Activated CD4-positive, alpha-beta T cell treated with anti-CD3 and anti-CD28 coated beads, Interleukin-2, amount 10 ng/mL, durations not matched to agents 7 days and 5 days (primary cell): ENCODE data around the gene MCM3AP. TPM values are rescaled to one million over a fixed set of nuclear protein-coding genes. Genes with fewer than 3 reads are reported as not detected.

ENCODE experiments used
- CTCF ChIA-PET: fragments of 350-600 bp; sonication (Branson Sonifier 250); formaldehyde crosslinking; loops from one replicate; lab custom pipeline; 2021; ENCODE audit warnings: antibody characterized with exemption; lab: Charles Lee
- POLR2A ChIA-PET: fragments of 350-600 bp; sonication (Branson Sonifier 250); formaldehyde crosslinking; loops from one replicate; lab custom pipeline; 2021; ENCODE audit warnings: antibody characterized with exemption; lab: Charles Lee
- DNase-seq: peaks from one replicate; pipeline ENCODE4 v3.0.0-alpha.2; 2020
- H3K27ac Mint-ChIP-seq: one replicate; pipeline ENCODE4 v1.8.0; 2021; ENCODE audit warnings: mild to moderate bottlenecking, moderate library complexity, mixed read lengths
- H3K27me3 Mint-ChIP-seq: one replicate; pipeline ENCODE4 v1.8.0; 2021; ENCODE audit warnings: mixed read lengths
- H3K36me3 Mint-ChIP-seq: one replicate; pipeline ENCODE4 v1.8.0; 2021; ENCODE audit warnings: low read depth, mixed read lengths
- H3K4me1 Mint-ChIP-seq: one replicate; pipeline ENCODE4 v1.8.0; 2021; ENCODE audit warnings: mixed read lengths
- H3K4me3 Mint-ChIP-seq: one replicate; pipeline ENCODE4 v1.8.0; 2021; ENCODE audit warnings: mild to moderate bottlenecking, moderate library complexity, mixed read lengths
- H3K9me3 Mint-ChIP-seq: one replicate; pipeline ENCODE4 v1.8.0; 2021; ENCODE audit warnings: mixed read lengths
- total RNA-seq, 2 experiments: library from RNA; stranded (reverse); gene quantifications; one replicate each; pipeline ENCODE4 v1.2.3, GENCODE V29; 2021

The MCM3AP gene
- total RNA-seq, 2 experiments from 2014 or later = 94.5 to 118 TPM

- CTCF ChIA-PET = interaction anchor here (0.8 kb wide), 1 partner anchor 11 kb away, joined by 3 read pairs; no protein-coding TSS in a partner anchor
- H3K36me3 Mint-ChIP-seq = peaks cover 71% of the 10 kb centered on the region
These were observed 28.9 kb downstream of the MCM3AP start for GRCh38 chr21:46256501-46256994.

GRCh38 chr21:46255758-46256337, 29.6 kb downstream of the MCM3AP start:
- ChIA-PET POLR2A (no interaction called here), CTCF (no interaction called here)
- H3K4me1 Mint-ChIP-seq = peaks cover 29% of the 10 kb centered on the region
- peaks cover 7% of the 10 kb centered on the region for H3K9me3 Mint-ChIP-seq
- DNase-seq = no peak
- no peaks in the 10 kb centered on the region for H3K27me3 Mint-ChIP-seq
- peaks cover 73% of the 10 kb centered on the region for H3K36me3 Mint-ChIP-seq
- H3K27ac Mint-ChIP-seq = no peak overlapping the region
- H3K4me3 Mint-ChIP-seq = no peak overlapping the region

More at GRCh38 chr21:46256501-46256994, 28.9 kb downstream of the MCM3AP start:
- POLR2A ChIA-PET = no interaction called here
- no peak overlapping the region for H3K4me3 Mint-ChIP-seq
- H3K27me3 Mint-ChIP-seq = no peaks in the 10 kb centered on the region
- DNase-seq = no peak
- peaks cover 7% of the 10 kb centered on the region for H3K9me3 Mint-ChIP-seq
- no peak overlapping the region for H3K27ac Mint-ChIP-seq
- peaks cover 24% of the 10 kb centered on the region for H3K4me1 Mint-ChIP-seq

- peak overlapping the region; percentile 83 for H3K27ac Mint-ChIP-seq
- ChIA-PET CTCF (interaction anchor here (1.2 kb wide), 1 partner anchor 39 kb away, joined by 3 read pairs; no protein-coding TSS in a partner anchor), POLR2A (no interaction called here)
- H3K9me3 Mint-ChIP-seq = peaks cover 7% of the 10 kb centered on the region
- DNase-seq = no peak
- no peak overlapping the region for H3K4me3 Mint-ChIP-seq
- H3K27me3 Mint-ChIP-seq = no peaks in the 10 kb centered on the region
- peaks cover 76% of the 10 kb centered on the region for H3K36me3 Mint-ChIP-seq
- peaks cover 36% of the 10 kb centered on the region for H3K4me1 Mint-ChIP-seq
These were observed 30.2 kb downstream of the MCM3AP start for GRCh38 chr21:46255166-46255565.

- CTCF ChIA-PET = interaction anchor here (1.2 to 2.0 kb wide), 5 partner anchors 11 to 42 kb away, joined by 3 to 9 read pairs (median 3); no protein-coding TSS in a partner anchor
- Mint-ChIP-seq H3K27ac (peak overlapping the region; percentile 83), H3K4me1 (peaks cover 40% of the 10 kb centered on the region), H3K9me3 (peaks cover 7% of the 10 kb centered on the region), H3K27me3 (no peaks in the 10 kb centered on the region), H3K4me3 (no peak overlapping the region), H3K36me3 (peaks cover 81% of the 10 kb centered on the region)
- POLR2A ChIA-PET = interaction anchor here (0.8 kb wide), 1 partner anchor 10 kb away, joined by 3 read pairs; no protein-coding TSS in a partner anchor
- no peak for DNase-seq
These were observed 31.0 kb downstream of the MCM3AP start for GRCh38 chr21:46254208-46254975.

- Mint-ChIP-seq H3K27me3 (no peaks in the 10 kb centered on the region), H3K9me3 (peaks cover 7% of the 10 kb centered on the region), H3K36me3 (peaks cover 85% of the 10 kb centered on the region), H3K4me1 (peaks cover 40% of the 10 kb centered on the region), H3K27ac (peak overlapping the region; percentile 83), H3K4me3 (peak overlapping the region; percentile 4)
- peak; percentile 65 for DNase-seq
- POLR2A ChIA-PET = interaction anchor here (0.8 kb wide), 1 partner anchor 9 kb away, joined by 3 read pairs; no protein-coding TSS in a partner anchor
- CTCF ChIA-PET = interaction anchor here (1.2 to 2.0 kb wide), 6 partner anchors 10 to 43 kb away, joined by 3 to 9 read pairs (median 4); no protein-coding TSS in a partner anchor
These were observed 31.7 kb downstream of the MCM3AP start for GRCh38 chr21:46253610-46254124.

- Mint-ChIP-seq H3K36me3 (peaks cover 80% of the 10 kb centered on the region), H3K4me3 (no peak overlapping the region), H3K27ac (peak overlapping the region; percentile 83), H3K9me3 (peaks cover 7% of the 10 kb centered on the region), H3K4me1 (peaks cover 40% of the 10 kb centered on the region), H3K27me3 (no peaks in the 10 kb centered on the region)
- CTCF ChIA-PET = interaction anchor here (0.6 to 2.0 kb wide), 5 partner anchors 9 to 684 kb away, joined by 3 to 9 read pairs (median 4); no protein-coding TSS in a partner anchor
- no peak for DNase-seq
- POLR2A ChIA-PET = no interaction called here
These were observed 32.6 kb downstream of the MCM3AP start for GRCh38 chr21:46252840-46253239.

- POLR2A ChIA-PET = no interaction called here
- Mint-ChIP-seq H3K36me3 (peaks cover 72% of the 10 kb centered on the region), H3K27ac (peak overlapping the region; percentile 80), H3K4me3 (no peak overlapping the region), H3K9me3 (peaks cover 7% of the 10 kb centered on the region), H3K27me3 (no peaks in the 10 kb centered on the region), H3K4me1 (peaks cover 39% of the 10 kb centered on the region)
- no peak for DNase-seq
- CTCF ChIA-PET = interaction anchor here (0.9 to 1.9 kb wide), 3 partner anchors 13 to 21 kb away, joined by 3 to 4 read pairs (median 3); partner anchors contain the start of gene LSS
These were observed 35.2 kb downstream of the MCM3AP start for GRCh38 chr21:46250146-46250725.

- peak overlapping the region; percentile 75 for H3K27ac Mint-ChIP-seq
- POLR2A ChIA-PET = no interaction called here
- peaks cover 4% of the 10 kb centered on the region for H3K9me3 Mint-ChIP-seq
- CTCF ChIA-PET = interaction anchor here (1.2 to 1.9 kb wide), 2 partner anchors 10 to 12 kb away, joined by 4 to 5 read pairs; no protein-coding TSS in a partner anchor
- no peak for DNase-seq
- H3K4me3 Mint-ChIP-seq = no peak overlapping the region
- H3K27me3 Mint-ChIP-seq = no peaks in the 10 kb centered on the region
- peaks cover 25% of the 10 kb centered on the region for H3K4me1 Mint-ChIP-seq
- peaks cover 61% of the 10 kb centered on the region for H3K36me3 Mint-ChIP-seq
These were observed 36.6 kb downstream of the MCM3AP start for GRCh38 chr21:46248827-46249226.

- H3K36me3 Mint-ChIP-seq = peaks cover 59% of the 10 kb centered on the region
- H3K4me3 Mint-ChIP-seq = no peak overlapping the region
- no peak for DNase-seq
- no peaks in the 10 kb centered on the region for H3K27me3 Mint-ChIP-seq
- peaks cover 21% of the 10 kb centered on the region for H3K4me1 Mint-ChIP-seq
- CTCF ChIA-PET = interaction anchor here (1.2 kb wide), 1 partner anchor 11 kb away, joined by 5 read pairs; no protein-coding TSS in a partner anchor
- H3K9me3 Mint-ChIP-seq = no peaks in the 10 kb centered on the region
- POLR2A ChIA-PET = no interaction called here
- H3K27ac Mint-ChIP-seq = peak overlapping the region; percentile 75
These were observed 37.0 kb downstream of the MCM3AP start for GRCh38 chr21:46248422-46248782.

- Mint-ChIP-seq H3K27ac (peak overlapping the region; percentile 75), H3K27me3 (no peaks in the 10 kb centered on the region), H3K4me1 (peaks cover 16% of the 10 kb centered on the region), H3K36me3 (peaks cover 58% of the 10 kb centered on the region), H3K4me3 (no peak overlapping the region), H3K9me3 (no peaks in the 10 kb centered on the region)
- DNase-seq = no peak
- ChIA-PET CTCF (interaction anchor here (0.6 to 1.2 kb wide), 2 partner anchors 11 to 176 kb away, joined by 3 to 5 read pairs; no protein-coding TSS in a partner anchor), POLR2A (no interaction called here)
These were observed 37.6 kb downstream of the MCM3AP start for GRCh38 chr21:46247699-46248421.

GRCh38 chr21:46246345-46246744, 39.1 kb downstream of the MCM3AP start:
- H3K4me3 Mint-ChIP-seq = no peak overlapping the region
- peaks cover 14% of the 10 kb centered on the region for H3K4me1 Mint-ChIP-seq
- CTCF ChIA-PET = interaction anchor here (1.4 kb wide), 1 partner anchor 11 kb away, joined by 3 read pairs; no protein-coding TSS in a partner anchor
- H3K36me3 Mint-ChIP-seq = peaks cover 55% of the 10 kb centered on the region
- POLR2A ChIA-PET = no interaction called here
- H3K9me3 Mint-ChIP-seq = no peaks in the 10 kb centered on the region
- H3K27ac Mint-ChIP-seq = no peak overlapping the region
- DNase-seq = no peak
- H3K27me3 Mint-ChIP-seq = no peaks in the 10 kb centered on the region
